ENCODE data around the gene MSX1.

MSX1 gene

GRCh38 chr4:4840351-4840750 is 19.1 kb upstream of the MSX1 start:
- no peak for DNase-seq (ENCODE audit: low read depth in 4 of 4, low spot score in 1 of 4)

- no peak for DNase-seq (ENCODE audit: low read depth in 4 of 4, low spot score in 1 of 4)
These were observed 18.3 kb upstream of the MSX1 start for GRCh38 chr4:4841156-4841555.

GRCh38 chr4:4842476-4843441 is 16.7 kb upstream of the MSX1 start:
- DNase-seq (ENCODE audit: low read depth in 4 of 4, low spot score in 1 of 4): no peak

GRCh38 chr4:4843635-4844291 is 15.7 kb upstream of the MSX1 start:
- DNase-seq (ENCODE audit: low read depth in 4 of 4, low spot score in 1 of 4): no peak

- no peak for DNase-seq (ENCODE audit: low read depth in 4 of 4, low spot score in 1 of 4)
These were observed 14.4 kb upstream of the MSX1 start for GRCh38 chr4:4845027-4845426.

GRCh38 chr4:4847011-4847410 is 12.5 kb upstream of the MSX1 start:
- no peak for DNase-seq (ENCODE audit: low read depth in 4 of 4, low spot score in 1 of 4)

- no peak for DNase-seq (ENCODE audit: low read depth in 4 of 4, low spot score in 1 of 4)
These were observed 10.9 kb upstream of the MSX1 start for GRCh38 chr4:4848540-4848939.

- DNase-seq (ENCODE audit: low read depth in 4 of 4, low spot score in 1 of 4): no peak
These were observed 10.4 kb upstream of the MSX1 start for GRCh38 chr4:4849106-4849505.

GRCh38 chr4:4849524-4850193 is 9.8 kb upstream of the MSX1 start:
- DNase-seq (ENCODE audit: low read depth in 4 of 4, low spot score in 1 of 4): no peak

GRCh38 chr4:4851081-4851480 is 8.4 kb upstream of the MSX1 start:
- DNase-seq (ENCODE audit: low read depth in 4 of 4, low spot score in 1 of 4): no peak

GRCh38 chr4:4851906-4852305 is 7.6 kb upstream of the MSX1 start:
- no peak for DNase-seq (ENCODE audit: low read depth in 4 of 4, low spot score in 1 of 4)

- DNase-seq (ENCODE audit: low read depth in 4 of 4, low spot score in 1 of 4): no peak
These were observed 6.7 kb upstream of the MSX1 start for GRCh38 chr4:4852591-4853362.

GRCh38 chr4:4853371-4853823 is 6.1 kb upstream of the MSX1 start:
- no peak for DNase-seq (ENCODE audit: low read depth in 4 of 4, low spot score in 1 of 4)

GRCh38 chr4:4853921-4854648 is 5.4 kb upstream of the MSX1 start:
- DNase-seq (ENCODE audit: low read depth in 4 of 4, low spot score in 1 of 4): no peak

- no peak for DNase-seq (ENCODE audit: low read depth in 4 of 4, low spot score in 1 of 4)
These were observed 4.7 kb upstream of the MSX1 start for GRCh38 chr4:4854649-4855295.

GRCh38 chr4:4855301-4856070 is 4.0 kb upstream of the MSX1 start:
- no peak for DNase-seq (ENCODE audit: low read depth in 4 of 4, low spot score in 1 of 4)

- DNase-seq (ENCODE audit: low read depth in 4 of 4, low spot score in 1 of 4): no peak
These were observed 3.1 kb upstream of the MSX1 start for GRCh38 chr4:4856071-4857000.

Data from stimulated activated CD4-positive, alpha-beta T cell treated with anti-CD3 and anti-CD28 coated beads, Interleukin-1b, Interleukin-23, amount 100 ng/mL, for 24 hours (primary cell).